Stimulated activated CD4-positive, alpha-beta T cell treated with anti-CD3 and anti-CD28 coated beads, Interleukin-15, amount 100 ng/mL, for 1 hour (primary cell): ENCODE data around the gene FCF1.
"Not testable (repeated sequence)": the region's sequence is repeated elsewhere in the genome, so short reads cannot be mapped to it uniquely, and the experiment has no call there.

Source experiments
- DNase-seq, 2 donors: peaks; one replicate each; pipeline ENCODE4 v3.0.0-alpha.2; 2020; ENCODE audit warnings: low read depth in 1 of 2, low spot score in 1 of 2

FCF1 gene

GRCh38 chr14:74697976-74698375 lies 15.0 kb upstream of the FCF1 start:
- no peak for DNase-seq

- no peak for DNase-seq
Measured at GRCh38 chr14:74698465-74698864, 14.5 kb upstream of the FCF1 start.

GRCh38 chr14:74702293-74702692 lies 10.7 kb upstream of the FCF1 start:
- no peak for DNase-seq

- no peak for DNase-seq
Measured at GRCh38 chr14:74703043-74703442, 9.9 kb upstream of the FCF1 start.

GRCh38 chr14:74704656-74705055 lies 8.3 kb upstream of the FCF1 start:
- no peak for DNase-seq

- no peak for DNase-seq
Measured at GRCh38 chr14:74705613-74706500, 7.1 kb upstream of the FCF1 start.

GRCh38 chr14:74710480-74710879 lies 2.5 kb upstream of the FCF1 start:
- DNase-seq, result no peak

GRCh38 chr14:74711651-74712050 lies 1.3 kb upstream of the FCF1 start:
- no peak for DNase-seq

GRCh38 chr14:74713395-74713735 lies 421 bp downstream of the FCF1 start:
- no peak for DNase-seq

- no peak for DNase-seq
Measured at GRCh38 chr14:74720526-74720925, 7.6 kb downstream of the FCF1 start.

- DNase-seq, result no peak
Measured at GRCh38 chr14:74723134-74723533, 10.2 kb downstream of the FCF1 start.

GRCh38 chr14:74732387-74732786 lies 19.4 kb downstream of the FCF1 start:
- no peak for DNase-seq

GRCh38 chr14:74733221-74733620 lies 20.3 kb downstream of the FCF1 start:
- no peak for DNase-seq

GRCh38 chr14:74735125-74735524 lies 22.2 kb downstream of the FCF1 start:
- DNase-seq, result no peak

GRCh38 chr14:74737753-74738325 lies 24.9 kb downstream of the FCF1 start:
- no peak for DNase-seq

- no peak for DNase-seq
Measured at GRCh38 chr14:74739293-74740030, 26.5 kb downstream of the FCF1 start.

- DNase-seq, result no peak
Measured at GRCh38 chr14:74747237-74747636, 34.3 kb downstream of the FCF1 start.

- DNase-seq, result no peak
Measured at GRCh38 chr14:74754157-74754556, 41.2 kb downstream of the FCF1 start.

- DNase-seq, result no peak
Measured at GRCh38 chr14:74754899-74755298, 42.0 kb downstream of the FCF1 start.

- DNase-seq, result no peak
Measured at GRCh38 chr14:74756326-74756725, 43.4 kb downstream of the FCF1 start.

- DNase-seq, result not testable (repeated sequence)
Measured at GRCh38 chr14:74758505-74758904, 45.6 kb downstream of the FCF1 start.
